NCI-H1436 treated with DMSO at 0.1 percent for 48 hours (cell line): ENCODE measurements around the gene RIMBP2.
"Not testable (repeated sequence)": the region's sequence is repeated elsewhere in the genome, so short reads cannot be mapped to it uniquely, and the experiment has no call there.

Experiments
- DNase-seq: peaks from one replicate; lab custom pipeline; 2025; lab: John Stamatoyannopoulos, UW

Gene RIMBP2

GRCh38 chr12:130706311-130706710, 9.8 kb downstream of the RIMBP2 start:
- no peak for DNase-seq

- DNase-seq, result no peak
Measured at GRCh38 chr12:130705178-130705822, 10.8 kb downstream of the RIMBP2 start.

DNA sequence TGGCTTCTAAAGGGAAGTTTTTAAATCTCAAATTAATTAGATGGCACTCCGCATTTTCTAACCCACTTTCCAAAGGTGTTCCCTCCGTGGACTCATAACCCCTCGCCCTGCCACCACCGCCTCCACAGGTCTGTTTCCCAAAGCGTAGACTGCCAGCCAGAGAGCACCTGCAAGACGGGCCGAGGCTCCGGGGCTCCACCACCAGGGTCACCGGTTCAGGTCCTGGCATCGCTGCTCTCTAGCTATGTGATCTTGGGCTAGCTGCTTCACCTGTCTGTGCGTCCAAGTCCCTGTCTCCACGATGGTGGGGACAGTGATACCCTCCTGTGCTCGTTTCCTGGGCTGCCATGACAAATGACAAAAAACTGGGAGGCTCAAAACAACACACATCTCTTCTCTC, 11.5 kb downstream of the RIMBP2 start:
- no peak for DNase-seq

DNA sequence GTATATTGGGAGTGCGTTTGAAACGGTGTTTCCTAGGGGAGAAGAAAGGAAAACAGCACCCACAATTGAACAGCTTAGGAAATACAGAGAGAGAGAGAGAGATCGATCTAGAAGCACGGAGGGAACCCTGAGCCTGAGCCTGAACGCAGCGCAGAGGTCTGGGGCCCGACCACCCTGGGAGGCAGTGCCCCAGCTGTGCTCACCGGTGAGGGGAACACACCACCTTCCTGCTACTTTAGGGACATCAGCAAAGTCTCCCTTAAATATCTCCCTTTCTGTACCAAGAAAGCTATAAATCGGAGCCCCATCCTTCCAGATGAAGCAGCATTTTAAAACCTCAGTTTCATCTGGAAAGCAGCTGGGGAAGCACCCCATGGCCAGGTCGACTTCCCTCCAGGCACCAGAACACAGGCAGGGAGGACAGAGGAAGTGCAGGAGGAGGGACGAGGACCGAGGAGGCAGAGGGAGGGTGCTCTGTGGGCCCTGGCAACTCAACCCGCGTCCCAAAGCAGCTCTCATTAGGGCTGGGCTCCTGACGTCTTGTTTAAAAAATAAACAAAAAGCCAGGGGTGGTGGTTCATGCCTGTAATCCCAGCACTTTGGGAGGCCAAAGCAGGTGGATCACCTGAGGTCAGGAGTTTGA, 12.2 kb downstream of the RIMBP2 start:
- DNase-seq, result no peak

GRCh38 chr12:130702966-130703732, 12.9 kb downstream of the RIMBP2 start:
- DNase-seq, result no peak

DNA sequence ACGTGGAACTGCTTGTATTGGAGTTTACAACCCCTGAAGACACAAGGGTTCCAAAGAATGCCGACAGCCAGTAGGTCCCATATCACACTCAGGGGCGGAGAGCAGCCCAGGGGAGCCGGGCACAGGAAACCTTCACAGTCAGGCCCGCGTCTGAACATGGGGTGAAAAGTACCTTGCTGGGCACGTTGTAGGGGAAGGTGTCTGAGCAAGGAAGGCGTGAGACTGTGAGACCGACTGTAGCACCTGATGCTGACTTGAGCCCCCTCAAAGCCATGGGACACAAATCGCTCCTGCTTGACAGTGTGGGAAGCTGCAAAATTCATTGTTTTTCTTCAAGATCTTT, 14.7 kb downstream of the RIMBP2 start:
- DNase-seq, result no peak

- no peak for DNase-seq
Measured at GRCh38 chr12:130700492-130701401, 15.4 kb downstream of the RIMBP2 start.

- DNase-seq, result no peak
Measured at GRCh38 chr12:130698106-130698505, 18.0 kb downstream of the RIMBP2 start.

DNA sequence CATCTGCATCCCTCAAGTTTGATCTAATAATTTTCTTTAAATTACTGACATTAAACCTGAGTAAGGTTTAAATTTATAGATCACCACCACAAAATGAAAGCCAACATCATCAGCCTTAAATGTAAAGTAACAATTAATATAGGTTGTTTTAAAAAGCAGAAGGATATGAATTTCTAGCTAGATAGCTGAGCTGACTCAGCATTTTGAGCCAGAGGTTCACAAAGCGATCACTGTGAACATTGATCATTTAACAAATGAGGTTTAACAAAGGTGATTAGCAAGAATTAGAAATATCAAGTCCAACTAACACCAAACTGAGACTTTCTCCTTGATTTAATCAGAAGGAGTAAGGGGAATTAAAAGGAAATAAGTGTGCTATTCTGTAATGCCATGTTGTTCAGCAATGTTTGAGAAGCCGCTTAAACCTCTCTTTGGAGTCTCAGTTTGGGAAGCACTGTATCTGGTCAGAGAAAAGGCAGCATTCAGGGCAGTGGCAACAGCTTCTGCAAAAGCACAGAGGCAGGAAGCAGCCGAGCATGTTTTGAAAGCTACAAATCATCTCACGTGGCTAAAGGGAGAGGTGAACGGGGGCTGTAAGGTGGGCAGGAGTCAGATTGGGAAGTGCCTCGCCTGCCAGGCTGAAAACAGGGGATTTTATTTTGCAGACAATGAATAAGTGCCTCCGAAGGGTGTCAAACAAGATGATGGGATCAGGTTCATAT, 19.6 kb downstream of the RIMBP2 start:
- DNase-seq, result no peak

DNA sequence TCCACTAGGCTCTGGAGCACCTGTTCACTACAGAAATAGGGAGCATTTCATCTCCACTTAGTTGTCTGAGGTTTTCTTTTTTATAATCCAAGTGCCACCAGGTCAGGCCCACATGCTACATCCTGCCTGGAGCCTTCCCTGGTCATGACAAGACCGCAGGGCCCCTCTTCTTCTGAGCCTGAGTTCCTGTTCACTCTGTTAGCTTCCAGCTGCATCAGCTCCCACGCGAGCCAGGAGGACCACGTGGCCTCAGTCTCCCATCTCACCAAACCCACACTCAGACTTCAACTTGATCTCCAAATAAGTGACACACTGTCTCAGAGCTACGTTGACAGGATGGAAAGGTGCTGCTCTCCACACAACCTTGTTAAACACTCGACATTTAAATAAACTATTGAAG, 21.0 kb downstream of the RIMBP2 start:
- no peak for DNase-seq

DNA sequence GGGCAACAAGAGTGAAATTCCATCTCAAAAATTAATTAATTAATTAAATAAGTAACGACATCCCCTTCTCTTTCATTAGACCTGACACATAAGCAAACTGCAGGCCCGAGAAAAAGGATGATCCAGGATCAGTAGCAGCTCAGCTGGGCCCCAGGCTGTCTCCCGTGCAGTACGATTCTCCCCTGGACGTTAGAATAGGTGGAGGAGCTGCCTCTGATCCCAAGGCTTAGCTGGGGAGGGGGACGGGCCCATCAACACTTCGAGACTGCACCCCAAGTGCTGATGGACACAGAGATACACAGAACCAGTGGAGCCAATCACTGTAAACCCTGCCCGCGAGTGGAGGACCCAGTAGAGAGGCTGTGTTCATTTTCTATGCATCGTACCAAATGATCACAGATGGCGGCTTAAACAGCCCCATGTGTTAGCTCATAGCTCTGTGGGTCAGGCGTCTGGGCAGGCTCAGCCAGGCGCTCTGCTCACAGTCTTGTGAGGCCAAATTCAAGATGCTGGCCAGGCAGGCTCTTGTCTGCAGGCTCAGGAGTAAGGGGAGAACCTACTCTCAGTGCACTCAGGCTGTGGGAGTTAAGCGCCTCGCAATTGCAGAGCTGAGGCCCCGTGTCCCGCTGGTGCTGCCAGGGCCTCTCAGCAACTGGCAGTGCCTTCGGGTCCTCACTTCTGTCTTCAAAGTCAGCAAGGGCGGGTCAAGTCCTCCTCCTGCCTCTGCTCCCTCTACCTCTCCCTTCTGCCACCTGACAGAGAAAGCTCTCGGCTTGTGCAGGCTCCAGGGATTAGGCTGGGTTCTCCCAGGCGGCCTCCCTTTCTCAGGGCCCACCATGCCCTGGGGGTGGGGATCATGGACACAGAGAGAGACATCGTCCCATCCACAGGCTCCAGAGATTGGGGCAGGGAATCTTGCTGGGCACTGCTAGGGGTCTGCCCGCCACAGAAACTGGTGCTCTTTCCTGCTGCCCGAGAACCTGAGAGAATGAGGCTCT, 26.4 kb downstream of the RIMBP2 start:
- no peak for DNase-seq

GRCh38 chr12:130688999-130689398, 27.1 kb downstream of the RIMBP2 start:
- DNase-seq, result not testable (repeated sequence)

- DNase-seq, result no peak
Measured at GRCh38 chr12:130687796-130688778, 28.0 kb downstream of the RIMBP2 start.

- DNase-seq, result no peak
Measured at GRCh38 chr12:130687190-130687589, 28.9 kb downstream of the RIMBP2 start.

GRCh38 chr12:130686511-130686991, 29.5 kb downstream of the RIMBP2 start:
- DNase-seq, result no peak

DNA sequence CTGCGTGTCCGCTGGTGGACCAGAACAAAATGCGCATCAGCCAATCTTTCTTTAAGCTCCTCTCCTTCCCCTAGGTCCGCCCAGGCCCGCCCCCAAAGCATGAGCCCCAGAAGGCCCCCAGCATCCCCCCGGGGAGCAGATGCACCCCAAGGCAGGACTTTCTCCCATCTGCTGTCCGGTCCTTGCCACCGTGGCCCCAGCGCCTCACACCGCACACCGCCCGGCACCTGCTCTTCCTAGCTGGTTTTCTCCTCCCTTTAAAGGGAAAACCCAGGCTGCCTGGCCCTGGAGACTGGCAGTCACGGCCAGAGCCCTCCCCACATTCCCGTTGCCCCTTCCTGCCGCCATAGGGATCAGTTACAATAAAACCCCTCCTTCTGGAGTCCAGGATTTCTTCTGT, 30.2 kb downstream of the RIMBP2 start:
- DNase-seq, result no peak

- no peak for DNase-seq
Measured at GRCh38 chr12:130685250-130685787, 30.8 kb downstream of the RIMBP2 start.

DNA sequence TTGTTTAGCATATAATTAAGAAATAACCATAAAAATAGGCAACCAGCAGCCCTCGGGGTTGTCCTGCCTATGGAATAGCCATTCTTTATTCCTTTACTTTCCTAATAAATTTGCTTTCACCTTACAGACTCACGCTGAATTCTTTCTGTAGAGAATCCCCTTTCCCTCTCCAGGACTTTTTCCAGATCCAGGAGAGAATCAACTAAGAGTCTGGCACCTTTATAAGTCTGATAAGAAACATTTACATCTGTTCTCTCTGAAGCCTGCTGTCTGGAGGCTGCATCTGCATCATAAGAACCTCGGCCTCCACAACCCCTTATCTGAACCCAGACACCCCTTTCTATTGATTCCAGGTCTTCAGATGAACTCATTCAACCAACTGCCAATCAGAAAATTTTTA, 32.3 kb downstream of the RIMBP2 start:
- DNase-seq, result no peak

GRCh38 chr12:130683080-130683479, 33.0 kb downstream of the RIMBP2 start:
- DNase-seq, result no peak
